Osteoblast (primary cell): ENCODE data around the gene KRTAP9-1. TPM values are rescaled to one million over a fixed set of nuclear protein-coding genes. Genes with fewer than 3 reads are reported as not detected.
"Not testable (repeated sequence)": the region's sequence is repeated elsewhere in the genome, so short reads cannot be mapped to it uniquely, and the experiment has no call there.

Source experiments
- DNase-seq: peaks from one replicate; pipeline ENCODE4 v3.0.0; 2011; ENCODE audit warnings: low spot score, mixed read lengths; ENCODE audit not compliant: insufficient read length; ENCODE audit errors: missing footprints
- H2AFZ ChIP-seq: 2 replicates; pipeline ENCODE4 v1.6.0; 2011; ENCODE audit warnings: mild to moderate bottlenecking, low read length
- H3K27ac ChIP-seq: 2 replicates; pipeline ENCODE4 v1.5.1; 2011; ENCODE audit warnings: mild to moderate bottlenecking, low read depth, low read length, moderate library complexity
- H3K27me3 ChIP-seq: 2 replicates; pipeline ENCODE4 v1.6.0; 2012; ENCODE audit warnings: mild to moderate bottlenecking, control low read depth, inconsistent platforms, low read length, moderate library complexity; ENCODE audit not compliant: insufficient read depth
- H3K36me3 ChIP-seq: 2 replicates; pipeline ENCODE4 v1.5.1; 2011; ENCODE audit warnings: mild to moderate bottlenecking, low read length, control low read depth, moderate library complexity; ENCODE audit not compliant: insufficient read depth
- H3K4me1 ChIP-seq: 2 replicates; pipeline ENCODE4 v1.5.1; 2011; ENCODE audit warnings: mild to moderate bottlenecking, low read length, control low read depth, moderate library complexity; ENCODE audit not compliant: insufficient read depth
- H3K4me2 ChIP-seq: 2 replicates; pipeline ENCODE4 v1.6.0; 2011; ENCODE audit warnings: mild to moderate bottlenecking, low read length; ENCODE audit not compliant: insufficient read depth
- H3K4me3 ChIP-seq: fragments of 200-600 bp; sonication (generic); 3 replicates; pipeline ENCODE4 v1.5.1; 2012; ENCODE audit warnings: mild to moderate bottlenecking, low read length, inconsistent platforms; ENCODE audit not compliant: insufficient read depth
- H3K79me2 ChIP-seq: 2 replicates; pipeline ENCODE4 v1.6.0; 2012; ENCODE audit warnings: mild to moderate bottlenecking, low read length, control low read depth, inconsistent platforms; ENCODE audit not compliant: insufficient read depth
- H3K9me3 ChIP-seq: 2 replicates; pipeline ENCODE4 v1.5.1; 2011; ENCODE audit warnings: low read depth, low read length, control low read depth
- H4K20me1 ChIP-seq: 2 replicates; pipeline ENCODE4 v1.6.0; 2012; ENCODE audit warnings: mild to moderate bottlenecking, low read length, control low read depth; ENCODE audit not compliant: insufficient read depth
- CTCF ChIP-seq: IDR thresholded peaks from 2 replicates; pipeline ENCODE4 v1.5.1; 2011; ENCODE audit warnings: mild to moderate bottlenecking, low read depth, low read length, moderate library complexity; ENCODE audit errors: extremely low read depth
- total RNA-seq: library from RNA; depleted of rRNA; stranded (reverse); fragments of >200 nt; gene quantifications from 2 replicates; pipeline ENCODE4 v1.2.3, GENCODE V29; 2012

The KRTAP9-1 gene
- total RNA-seq, 1 donor, result not detected

- H2AFZ ChIP-seq, result no peak overlapping the region
- no peaks in the 10 kb centered on the region for H3K4me1 ChIP-seq
- H3K36me3 ChIP-seq, result no peaks in the 10 kb centered on the region
- H3K27me3 ChIP-seq, result no peaks in the 10 kb centered on the region
- no peak overlapping the region for H3K4me2 ChIP-seq
- H3K79me2 ChIP-seq, result no peaks in the 10 kb centered on the region
- H3K4me3 ChIP-seq, result no peak overlapping the region
- no peaks in the 10 kb centered on the region for H4K20me1 ChIP-seq
- TF ChIP-seq CTCF, result no peak
- H3K9me3 ChIP-seq, result no peaks in the 10 kb centered on the region
- no peak for DNase-seq
- H3K27ac ChIP-seq, result no peak overlapping the region
Measured at GRCh38 chr17:41150026-41150425, 39.7 kb upstream of the KRTAP9-1 start.

GRCh38 chr17:41151525-41151924 lies 38.2 kb upstream of the KRTAP9-1 start:
- Histone ChIP-seq H4K20me1 (no peaks in the 10 kb centered on the region), H3K4me1 (no peaks in the 10 kb centered on the region), H3K79me2 (no peaks in the 10 kb centered on the region), H2AFZ (no peak overlapping the region), H3K36me3 (no peaks in the 10 kb centered on the region), H3K27me3 (no peaks in the 10 kb centered on the region), H3K4me3 (no peak overlapping the region), H3K4me2 (no peak overlapping the region), H3K9me3 (no peaks in the 10 kb centered on the region), H3K27ac (no peak overlapping the region)
- no peak for TF ChIP-seq CTCF
- no peak for DNase-seq

GRCh38 chr17:41153856-41154255 lies 35.8 kb upstream of the KRTAP9-1 start:
- no peaks in the 10 kb centered on the region for H3K79me2 ChIP-seq
- H2AFZ ChIP-seq, result no peak overlapping the region
- H3K4me2 ChIP-seq, result no peak overlapping the region
- H3K4me3 ChIP-seq, result no peak overlapping the region
- no peaks in the 10 kb centered on the region for H3K9me3 ChIP-seq
- no peak overlapping the region for H3K27ac ChIP-seq
- DNase-seq, result no peak
- no peaks in the 10 kb centered on the region for H4K20me1 ChIP-seq
- no peaks in the 10 kb centered on the region for H3K4me1 ChIP-seq
- no peaks in the 10 kb centered on the region for H3K27me3 ChIP-seq
- no peak for TF ChIP-seq CTCF
- no peaks in the 10 kb centered on the region for H3K36me3 ChIP-seq

GRCh38 chr17:41160190-41160589 lies 29.5 kb upstream of the KRTAP9-1 start:
- not testable (repeated sequence) for H3K27me3 ChIP-seq, H3K27ac ChIP-seq, H3K79me2 ChIP-seq, H3K4me2 ChIP-seq, H3K36me3 ChIP-seq, DNase-seq, H2AFZ ChIP-seq, H3K4me3 ChIP-seq, H4K20me1 ChIP-seq, H3K4me1 ChIP-seq, H3K9me3 ChIP-seq

- no peaks in the 10 kb centered on the region for H3K36me3 ChIP-seq
- H2AFZ ChIP-seq, result no peak within 1 kb of the TSS
- no peaks in the 10 kb centered on the region for H3K79me2 ChIP-seq
- no peaks in the 10 kb centered on the region for H3K4me1 ChIP-seq
- no peak within 1 kb of the TSS for H3K4me2 ChIP-seq
- no peak within 1 kb of the TSS for H3K4me3 ChIP-seq
- no peak within 1 kb of the TSS for H3K27ac ChIP-seq
- TF ChIP-seq CTCF, result no peak
- H4K20me1 ChIP-seq, result no peaks in the 10 kb centered on the region
- DNase-seq, result no peak
- H3K9me3 ChIP-seq, result no peaks in the 10 kb centered on the region
- no peaks in the 10 kb centered on the region for H3K27me3 ChIP-seq
Measured at GRCh38 chr17:41160648-41161047, 29.0 kb upstream of the KRTAP9-1 start, which contains the start of gene KRTAP4-4. Gene KRTAP4-4 (minus strand): TSS chr17:41160748. CDS start chr17:41160691, 57 bp downstream.
